Brain microvascular endothelial cell (primary cell): ENCODE data around the gene ZNF143.

Experiments
- DNase-seq: peaks from one replicate; pipeline ENCODE4 v3.0.0-alpha.2; 2020
- H3K27ac ChIP-seq: fragments of 250-450 bp; sonication (Bioruptor Pico); 2 replicates; pipeline ENCODE4 v1.5.1; 2020; ENCODE audit warnings: mild to moderate bottlenecking, moderate library complexity
- H3K27me3 ChIP-seq: fragments of 250-450 bp; sonication (Bioruptor Pico); replicated peaks from 2 replicates; pipeline ENCODE4 v1.5.1; 2020; ENCODE audit warnings: mild to moderate bottlenecking
- H3K36me3 ChIP-seq: fragments of 250-450 bp; sonication (Bioruptor Pico); replicated peaks from 2 replicates; pipeline ENCODE4 v1.5.1; 2020; ENCODE audit warnings: mild to moderate bottlenecking
- H3K4me3 ChIP-seq: 2 replicates; pipeline ENCODE4 v1.5.1; 2011; ENCODE audit warnings: low read depth, mild to moderate bottlenecking, control low read depth, low read length, moderate library complexity
- CTCF ChIP-seq: IDR thresholded peaks from 2 replicates; pipeline ENCODE4 v1.5.1; 2011; ENCODE audit warnings: low read depth, mild to moderate bottlenecking, moderate library complexity, low read length, control low read depth, inconsistent platforms; ENCODE audit errors: missing control alignments
- in situ Hi-C: cut with HindIII; loops from 2 replicates; pipeline ENCODE4 v1.10.0; 2017; ENCODE audit warnings: low sequenced_read_pairs, low pct_ligation_motif_present

ZNF143 gene

DNA sequence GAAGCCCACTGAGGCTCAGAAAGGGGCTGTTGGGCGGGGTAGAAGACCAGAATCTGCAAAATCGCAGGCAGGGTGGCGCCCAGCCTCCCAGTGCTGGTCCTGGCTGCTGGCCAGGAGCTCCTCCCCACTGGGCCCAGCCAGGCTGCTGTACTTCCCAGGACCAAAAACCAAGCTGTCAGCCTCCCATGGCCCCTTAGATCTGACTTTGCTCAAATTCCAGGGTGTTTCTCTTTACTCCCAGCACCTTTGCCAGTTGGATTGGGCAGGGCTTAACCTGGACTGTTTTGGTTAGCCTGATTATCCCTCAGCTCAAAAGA, 68.5 kb downstream of the ZNF143 start:
- DNase-seq, result no peak
- no peak for TF ChIP-seq CTCF
- H3K36me3 ChIP-seq, result no peaks in the 10 kb centered on the region
- H3K27ac ChIP-seq, result no peak overlapping the region
- in situ Hi-C loops, result no loop called here
- no peaks in the 10 kb centered on the region for H3K27me3 ChIP-seq
- no peak overlapping the region for H3K4me3 ChIP-seq

DNA sequence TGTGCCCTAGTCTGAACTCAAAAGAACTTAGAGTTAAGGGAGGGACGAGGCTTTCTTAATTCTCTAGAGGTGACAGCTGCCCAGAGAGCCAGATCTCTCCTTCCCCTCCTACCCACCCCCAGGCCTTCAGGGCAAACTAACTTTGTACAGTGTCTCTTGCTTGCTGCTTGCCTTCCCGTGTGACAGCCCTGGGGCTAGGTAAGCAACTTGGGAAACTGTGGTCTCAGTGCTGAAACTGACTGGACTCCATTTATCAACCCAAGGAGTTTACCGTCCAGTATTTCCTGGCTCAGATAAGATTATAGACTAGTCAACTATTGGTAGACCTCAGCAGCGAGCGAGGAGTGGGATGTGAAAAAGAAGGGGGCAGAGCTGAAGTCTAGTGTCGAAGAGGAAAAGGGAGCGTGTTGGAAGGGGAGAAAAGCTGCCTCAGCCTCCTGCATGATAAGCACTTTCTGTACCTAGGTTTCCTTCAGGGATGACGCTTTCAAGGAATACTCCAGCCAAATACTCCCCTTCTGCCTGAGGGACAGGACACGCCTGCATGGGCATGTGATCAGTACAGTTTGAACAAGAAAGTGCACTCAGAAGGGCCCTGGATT, 69.3 kb downstream of the ZNF143 start:
- DNase-seq, result no peak
- H3K27ac ChIP-seq, result no peak overlapping the region
- in situ Hi-C loops, result no loop called here
- TF ChIP-seq CTCF, result no peak
- no peak overlapping the region for H3K4me3 ChIP-seq
- H3K36me3 ChIP-seq, result no peaks in the 10 kb centered on the region
- H3K27me3 ChIP-seq, result no peaks in the 10 kb centered on the region

DNA sequence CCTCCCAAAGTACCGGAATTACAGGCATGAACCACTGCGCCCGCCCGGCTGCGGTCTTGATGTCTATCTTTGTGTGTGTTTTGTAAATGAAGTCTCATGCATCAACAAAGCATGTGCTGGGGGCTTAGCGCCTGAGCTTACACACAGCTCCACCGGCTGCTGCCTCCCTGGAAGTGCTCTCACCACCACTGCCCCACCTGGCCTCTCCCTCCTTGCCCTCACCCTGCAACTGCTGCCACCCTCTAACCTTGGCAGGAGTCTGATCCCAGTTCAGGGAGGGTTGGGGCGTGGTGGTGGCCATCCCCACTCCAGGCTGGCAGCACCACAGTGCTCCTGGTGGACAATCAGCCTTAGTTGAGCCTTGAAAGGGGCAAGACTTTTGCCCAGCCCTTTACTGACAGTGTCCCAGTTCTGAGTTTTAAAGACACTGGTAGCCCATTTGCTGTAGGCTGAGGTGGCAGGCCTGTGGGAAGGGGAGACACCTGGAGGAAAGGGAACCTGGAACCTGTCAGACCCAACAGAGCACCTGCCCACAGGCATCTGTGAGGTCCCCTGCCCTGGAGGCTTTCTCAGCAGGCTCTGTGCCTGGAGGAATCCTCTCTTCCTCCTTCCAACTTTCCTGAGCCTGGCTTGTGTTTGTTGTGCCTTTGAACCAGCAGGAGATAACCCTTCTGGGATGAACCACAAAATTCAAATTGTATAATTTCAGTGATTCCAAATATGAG, 70.3 kb downstream of the ZNF143 start:
- no peaks in the 10 kb centered on the region for H3K36me3 ChIP-seq
- H3K27me3 ChIP-seq, result no peaks in the 10 kb centered on the region
- in situ Hi-C loops, result no loop called here
- no peak for DNase-seq
- TF ChIP-seq CTCF, result no peak
- H3K4me3 ChIP-seq, result no peak overlapping the region
- H3K27ac ChIP-seq, result no peak overlapping the region

GRCh38 chr11:9533058-9533457, 72.2 kb downstream of the ZNF143 start:
- H3K27ac ChIP-seq, result no peak overlapping the region

DNA sequence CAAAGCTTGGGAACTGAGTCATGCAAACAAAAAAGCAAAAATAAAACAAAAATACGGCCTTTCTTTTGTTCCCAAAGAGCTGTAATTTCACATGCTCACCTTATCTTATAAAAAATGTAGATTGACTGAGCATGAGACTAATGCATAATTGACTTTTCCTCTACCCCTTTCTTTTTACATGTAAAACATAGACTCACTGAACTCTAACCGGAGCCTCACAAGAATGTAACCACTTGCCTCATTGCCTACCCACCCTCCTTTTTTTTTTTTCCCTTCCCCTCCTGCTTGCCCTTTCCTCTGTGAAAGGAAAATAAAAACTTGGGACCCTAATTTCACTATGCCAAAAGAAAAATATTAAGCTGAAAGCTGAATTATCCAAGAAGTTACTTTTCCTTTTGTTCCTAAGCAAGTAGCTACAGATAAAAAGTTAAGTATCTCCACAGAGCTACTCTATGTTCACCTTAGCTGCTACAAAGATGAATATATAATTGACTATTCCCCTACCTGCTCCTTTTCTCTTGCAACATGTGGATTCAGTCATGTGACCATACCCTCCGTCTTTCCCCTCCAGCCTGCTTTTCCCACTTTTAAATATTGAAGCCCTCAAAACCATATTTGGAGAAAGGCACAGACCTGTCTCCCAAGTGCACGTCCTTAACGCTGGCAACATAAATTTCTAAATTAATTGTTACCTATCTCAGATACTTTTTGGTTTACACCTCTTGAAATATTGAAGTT, 73.1 kb downstream of the ZNF143 start:
- Histone ChIP-seq H3K4me3 (no peak overlapping the region), H3K36me3 (no peaks in the 10 kb centered on the region), H3K27me3 (no peaks in the 10 kb centered on the region), H3K27ac (no peak overlapping the region)
- no peak for DNase-seq
- in situ Hi-C loops, result no loop called here
- no peak for TF ChIP-seq CTCF

More at GRCh38 chr11:9533058-9533457, 72.2 kb downstream of the ZNF143 start:
- no peak for TF ChIP-seq CTCF
- in situ Hi-C loops, result no loop called here
- no peaks in the 10 kb centered on the region for H3K27me3 ChIP-seq
- no peak overlapping the region for H3K4me3 ChIP-seq
- no peaks in the 10 kb centered on the region for H3K36me3 ChIP-seq
- DNase-seq, result no peak
